HCT116 (cell line): ENCODE results near the gene ABL2. TPM values are rescaled to one million over a fixed set of nuclear protein-coding genes. Genes with fewer than 3 reads are reported as not detected.

ENCODE experiments used
- ATAC-seq: fragments of 200-7000 bp; cut with Tn5 transposase; 2 replicates; pipeline ENCODE4 v1.9.1; 2020; ENCODE audit warnings: mild to moderate bottlenecking, moderate library complexity
- BruUV-seq: library from RNA; stranded (reverse); fragments of 400-500 nt; replicated peaks from 2 replicates; lab custom pipeline; 2021; lab: Mats Ljungman, UMichigan
- CTCF ChIA-PET: fragments of 300-600 bp; sonication (Branson Sonifier 250); formaldehyde crosslinking; loops from one replicate; lab custom pipeline; 2021; ENCODE audit warnings: antibody characterized with exemption; lab: Charles Lee
- POLR2A ChIA-PET: fragments of 300-600, 350-600 bp; sonication (Branson Sonifier 250); formaldehyde crosslinking; loops from one replicate; lab custom pipeline; 2021; ENCODE audit warnings: antibody characterized with exemption; lab: Charles Lee
- RAD21 ChIA-PET, 2 experiments: fragments of 300-600 bp; sonication (Branson Sonifier 250); formaldehyde crosslinking; loops; one replicate each; lab custom pipeline; 2023; ENCODE audit warnings: low total read pairs in 2 of 2; ENCODE audit not compliant: uncharacterized antibody in 2 of 2, unreplicated experiment in 2 of 2, low non-redundant PET in 1 of 2; lab: Charles Lee
- DNase-seq: peaks from one replicate; pipeline ENCODE4 v3.0.0-alpha.2; 2010; ENCODE audit warnings: low read depth, low spot score
- H2AFZ ChIP-seq: fragments of 200-600 bp; shearing (Covaris generic), sonication (generic); 2 replicates; pipeline ENCODE4 v1.6.1; 2017; ENCODE audit warnings: low read depth, mixed run types, mixed read lengths, antibody characterized with exemption, low read length; ENCODE audit not compliant: poor library complexity, severe bottlenecking
- H3K27ac ChIP-seq: 2 replicates; pipeline ENCODE4 v1.5.1; 2012; ENCODE audit warnings: low read depth, low read length
- H3K27me3 ChIP-seq: fragments of 200-600 bp; sonication (generic); 2 replicates; pipeline ENCODE4 v1.6.1; 2016; ENCODE audit warnings: mixed run types, low read length, mixed read lengths; ENCODE audit not compliant: insufficient read depth
- H3K36me3 ChIP-seq, 2 experiments: fragments of 200-500 bp in 1 of 2; fragments of 200-600 bp in 1 of 2; sonication (Bioruptor generic) in 1 of 2; sonication (generic) in 1 of 2; 2 replicates each; pipeline versions ENCODE4 v1.5.1 to v1.6.1; 2014 to 2016; ENCODE audit warnings: low read length in 2 of 2, inconsistent platforms in 1 of 2, mixed read lengths in 1 of 2, mixed run types in 1 of 2; ENCODE audit not compliant: insufficient read depth in 2 of 2, control insufficient read depth in 1 of 2
- H3K4me1 ChIP-seq, 2 experiments: fragments of 200-600 bp in 1 of 2; sonication (generic) in 1 of 2; 2 replicates each; pipeline versions ENCODE4 v1.5.1 to v1.6.1; 2012 to 2017; ENCODE audit warnings: low read length in 2 of 2, inconsistent platforms in 1 of 2, mild to moderate bottlenecking in 1 of 2, mixed read lengths in 1 of 2, mixed run types in 1 of 2, moderate library complexity in 1 of 2; ENCODE audit not compliant: insufficient read depth in 2 of 2, control insufficient read depth in 1 of 2
- H3K4me2 ChIP-seq: fragments of 200-600 bp; sonication (generic); 2 replicates; pipeline ENCODE4 v1.6.1; 2017; ENCODE audit warnings: mixed run types, low read length, mixed read lengths
- H3K4me3 ChIP-seq, 2 experiments: fragments of 200-600 bp in 1 of 2; sonication (generic) in 1 of 2; replicated peaks in 1 of 2; 2 replicates each; pipeline ENCODE4 v1.5.1; 2011 to 2016; ENCODE audit warnings: low read length in 2 of 2, control low read depth in 1 of 2, low read depth in 1 of 2, mild to moderate bottlenecking in 1 of 2, mixed read lengths in 1 of 2, mixed run types in 1 of 2
- H3K79me2 ChIP-seq: fragments of 200-600 bp; sonication (generic); 2 replicates; pipeline ENCODE4 v1.6.1; 2017; ENCODE audit warnings: mild to moderate bottlenecking, mixed run types, low read length, moderate library complexity, mixed read lengths; ENCODE audit not compliant: insufficient read depth
- H3K9ac ChIP-seq: fragments of 200-600 bp; sonication (generic); 2 replicates; pipeline ENCODE4 v1.6.1; 2016; ENCODE audit warnings: low read length, mixed read lengths
- H3K9me2 ChIP-seq: fragments of 200-600 bp; sonication (generic), shearing (Covaris generic); 2 replicates; pipeline ENCODE4 v1.6.1; 2017; ENCODE audit warnings: mixed run types, mild to moderate bottlenecking, moderate library complexity; ENCODE audit not compliant: insufficient read depth
- H3K9me3 ChIP-seq, 2 experiments: fragments of 200-500 bp in 1 of 2; fragments of 200-600 bp in 1 of 2; sonication (Bioruptor generic) in 1 of 2; sonication (generic) in 1 of 2; 2 replicates each; pipeline ENCODE4 v1.6.1; 2014 to 2017; ENCODE audit warnings: low read length in 2 of 2, mixed read lengths in 2 of 2, inconsistent platforms in 1 of 2, low read depth in 1 of 2, mild to moderate bottlenecking in 1 of 2, mixed run types in 1 of 2, moderate library complexity in 1 of 2; ENCODE audit not compliant: control insufficient read depth in 1 of 2, insufficient read depth in 1 of 2
- H4K20me1 ChIP-seq: fragments of 200-600 bp; sonication (generic), shearing (Covaris generic); 2 replicates; pipeline ENCODE4 v1.6.1; 2017; ENCODE audit warnings: mixed run types, mild to moderate bottlenecking, moderate library complexity; ENCODE audit not compliant: insufficient read depth
- CEBPB ChIP-seq: IDR thresholded peaks from 2 replicates; pipeline ENCODE4 v1.6.1; 2012; ENCODE audit warnings: low read depth
- CTCF ChIP-seq, 3 experiments: fragments of 200-600 bp in 1 of 3; sonication (generic) in 1 of 3; IDR thresholded peaks in 2 of 3; conservative IDR thresholded peaks in 1 of 3; 2 replicates each; pipeline ENCODE4 v1.5.1; 2012 to 2017; ENCODE audit warnings: low read depth in 2 of 3, low read length in 2 of 3, antibody characterized with exemption in 1 of 3, borderline replicate concordance in 1 of 3, control low read depth in 1 of 3, mild to moderate bottlenecking in 1 of 3, mixed read lengths in 1 of 3, mixed run types in 1 of 3, moderate library complexity in 1 of 3; ENCODE audit not compliant: insufficient read depth in 1 of 3
- EGR1 ChIP-seq: IDR thresholded peaks from 2 replicates; pipeline ENCODE4 v1.6.1; 2012; ENCODE audit warnings: low read depth
- EZH2phosphoT487 ChIP-seq: fragments of 200-600 bp; IDR thresholded peaks from 2 replicates; pipeline ENCODE4 v1.6.1; 2018; ENCODE audit warnings: antibody characterized with exemption, borderline replicate concordance
- JUND ChIP-seq: IDR thresholded peaks from 2 replicates; pipeline ENCODE4 v1.6.1; 2012
- POLR2A ChIP-seq: IDR thresholded peaks from 2 replicates; pipeline ENCODE4 v1.7.0; 2011; ENCODE audit warnings: borderline replicate concordance; ENCODE audit not compliant: insufficient read depth, insufficient read length; ENCODE audit errors: extremely low read depth
- REST ChIP-seq: IDR thresholded peaks from 2 replicates; pipeline ENCODE4 v1.6.1; 2012; ENCODE audit warnings: low read depth
- SRF ChIP-seq: IDR thresholded peaks from 2 replicates; pipeline ENCODE4 v1.6.1; 2012; ENCODE audit warnings: low read depth
- YY1 ChIP-seq: IDR thresholded peaks from 2 replicates; pipeline ENCODE4 v1.6.1; 2011; ENCODE audit warnings: low read length, low read depth, moderate library complexity, mild to moderate bottlenecking; ENCODE audit not compliant: insufficient replicate concordance; ENCODE audit errors: extremely low read depth
- ZFX ChIP-seq: fragments of 450-650 bp; IDR thresholded peaks from 2 replicates; pipeline ENCODE4 v1.6.1; 2017
- intact Hi-C: fragments of 100-400 bp; cut with micrococcal nuclease; formaldehyde crosslinking; loops from 2 replicates; pipeline ENCODE4 v1.10.0; 2022
- total RNA-seq: library from RNA; stranded (reverse); gene quantifications from one replicate; pipeline ENCODE4 v1.2.1, GENCODE V29; 2021; ENCODE audit not compliant: unreplicated experiment

Gene ABL2
- total RNA-seq, 1 experiment from 2014 or later: 22.9 TPM

GRCh38 chr1:179230721-179231120 lies 1.2 kb upstream of the ABL2 start:
- H2AFZ ChIP-seq: peak overlapping the region; percentile 77
- H4K20me1 ChIP-seq: no peaks in the 10 kb centered on the region
- no peaks in the 10 kb centered on the region for H3K9me3 ChIP-seq
- H3K27me3 ChIP-seq: no peaks in the 10 kb centered on the region
- no peak overlapping the region for H3K4me3 ChIP-seq
- intact Hi-C loops: loop anchor here (5.0 to 10.0 kb wide), 2 partner anchors 103 to 696 kb away; no protein-coding TSS in a partner anchor
- H3K9ac ChIP-seq: peak overlapping the region; percentile 89
- no peak overlapping the region for H3K27ac ChIP-seq
- BruUV-seq: no TSS peak
- H3K36me3 ChIP-seq: no peaks in the 10 kb centered on the region
- TF ChIP-seq CTCF (IDR thresholded peaks at IDR 0.05 in 2 of 3, conservative IDR thresholded peaks at IDR 0.05 in 1 of 3; ENCODE audit: borderline replicate concordance in 1 of 3, insufficient read depth in 1 of 3, low read depth in 2 of 3, low read length in 2 of 3) (no peak), ZFX (no peak), REST (no peak), JUND (no peak), YY1 (no peak), POLR2A (no peak), CEBPB (no peak), EGR1 (no peak), EZH2phosphoT487 (no peak), SRF (no peak)
- peaks cover 30 to 57% of the 10 kb centered on the region in 2 experiments for H3K4me1 ChIP-seq
- H3K4me2 ChIP-seq: peak overlapping the region; percentile 87
- H3K79me2 ChIP-seq: peaks cover 30% of the 10 kb centered on the region
- ChIA-PET CTCF (interaction anchor here (1.1 kb wide), 1 partner anchor 110 kb away, joined by 3 read pairs; no protein-coding TSS in a partner anchor), POLR2A (no interaction called here), RAD21 (no interaction called here)
- ATAC-seq (no peak), DNase-seq (no peak)
- no peaks in the 10 kb centered on the region for H3K9me2 ChIP-seq
